Measurements from ENCODE around the gene WNT9A.

The WNT9A gene

DNA sequence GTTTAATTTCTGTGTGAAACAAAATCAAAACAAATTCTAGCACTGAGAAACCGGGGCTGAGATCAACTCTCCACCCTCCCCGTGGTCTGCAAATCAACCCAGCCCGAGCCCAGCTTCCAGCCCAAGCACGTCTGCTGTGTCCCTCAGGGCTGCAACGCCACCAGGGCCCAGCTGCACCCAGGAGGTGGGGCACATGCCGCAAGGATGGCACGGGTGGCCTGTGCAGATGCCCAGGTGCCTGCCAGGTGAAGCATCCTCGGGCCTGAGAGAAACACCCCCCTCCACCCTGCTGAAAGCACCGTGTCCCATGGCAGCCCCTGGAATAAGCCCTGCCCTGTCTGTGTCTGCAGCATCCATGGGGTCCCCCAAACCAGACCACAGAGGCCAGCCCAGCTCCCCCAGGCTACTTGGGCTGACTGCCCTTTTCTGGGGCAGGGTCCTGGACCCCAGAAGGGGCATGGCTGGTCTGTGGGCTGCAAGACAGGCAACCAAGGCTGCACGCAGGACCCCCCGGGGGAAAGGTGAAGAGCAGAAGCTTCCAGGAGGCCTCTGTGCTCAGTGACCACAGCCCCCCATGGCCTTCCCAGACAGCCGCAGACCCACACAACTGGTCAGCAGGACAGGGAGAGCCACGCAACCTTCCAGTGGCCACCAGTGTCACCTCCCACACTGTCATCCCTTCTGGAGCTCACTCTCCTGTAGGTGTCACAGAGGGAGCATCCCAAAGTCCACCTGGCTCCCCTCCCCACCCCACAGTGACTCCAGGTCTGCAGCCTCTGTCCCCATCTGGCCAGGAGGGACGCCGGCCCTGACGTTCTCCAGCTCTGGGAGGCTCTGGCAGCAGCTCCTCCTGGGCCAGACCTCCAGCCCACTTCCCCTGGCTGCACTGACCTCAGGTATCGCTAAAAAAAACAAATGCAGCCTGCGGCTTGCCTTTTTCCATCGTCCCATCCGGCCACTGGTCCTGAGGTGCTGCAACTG lies 7.7 kb downstream of the WNT9A start:
- DNase-seq, result no peak

GRCh38 chr1:227938911-227939790 lies 8.6 kb downstream of the WNT9A start:
- no peak for DNase-seq

- no peak for DNase-seq
Measured at GRCh38 chr1:227938276-227938675, 9.5 kb downstream of the WNT9A start.

DNA sequence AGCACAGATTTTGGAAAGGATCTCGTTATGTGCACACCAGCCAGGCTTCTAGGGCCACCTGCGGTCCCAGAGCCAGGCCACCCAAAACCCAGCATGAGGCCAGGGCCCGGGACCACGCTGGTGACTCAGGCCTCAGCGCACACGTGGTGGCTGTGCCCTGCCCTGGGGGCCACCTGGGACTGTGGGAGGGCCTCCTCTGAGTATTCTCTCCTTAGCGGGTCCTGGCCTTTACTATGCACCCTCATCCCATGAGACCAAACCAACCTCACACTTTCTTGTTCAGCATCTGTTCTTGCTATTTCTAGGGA lies 9.9 kb downstream of the WNT9A start:
- no peak for DNase-seq

DNA sequence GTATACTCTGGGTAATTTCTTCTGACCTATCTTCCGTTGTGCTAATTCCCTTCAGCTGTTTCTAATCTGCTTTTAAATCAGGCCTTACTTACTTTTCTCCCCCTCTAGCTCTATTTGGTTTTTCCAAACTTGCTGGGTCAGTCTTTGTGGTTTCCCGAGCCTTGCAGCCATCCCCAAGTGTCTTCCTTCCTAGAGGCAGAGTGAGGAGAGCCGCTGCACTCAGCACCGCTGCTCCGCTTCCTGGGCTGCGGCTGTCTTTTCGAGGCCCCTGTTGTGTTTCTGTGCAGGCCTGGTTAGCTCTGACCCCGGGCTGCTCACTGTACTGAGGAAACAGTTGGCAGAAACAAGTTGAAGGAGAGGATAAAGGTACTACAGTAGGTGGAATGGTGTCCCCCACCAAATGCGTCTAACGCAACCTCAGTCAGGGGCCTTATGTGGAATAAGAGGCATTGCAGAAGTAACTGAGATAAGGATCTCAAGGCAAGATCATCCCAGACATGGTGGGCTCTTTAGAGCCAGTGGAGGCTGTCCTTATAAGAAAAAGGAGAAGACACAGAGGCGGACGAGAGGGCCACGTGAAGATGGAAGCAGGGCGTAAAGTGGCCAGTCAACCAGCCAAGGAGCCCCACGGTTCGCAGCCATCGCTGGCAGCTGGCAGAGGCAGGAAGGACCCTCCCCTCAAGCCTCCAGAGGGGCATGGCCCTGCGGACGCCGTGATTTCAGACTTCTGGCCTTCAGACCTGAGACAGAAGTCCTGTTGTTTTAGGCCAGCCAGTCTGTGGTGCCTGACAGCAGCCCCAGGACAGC lies 10.5 kb downstream of the WNT9A start:
- no peak for DNase-seq

DNA sequence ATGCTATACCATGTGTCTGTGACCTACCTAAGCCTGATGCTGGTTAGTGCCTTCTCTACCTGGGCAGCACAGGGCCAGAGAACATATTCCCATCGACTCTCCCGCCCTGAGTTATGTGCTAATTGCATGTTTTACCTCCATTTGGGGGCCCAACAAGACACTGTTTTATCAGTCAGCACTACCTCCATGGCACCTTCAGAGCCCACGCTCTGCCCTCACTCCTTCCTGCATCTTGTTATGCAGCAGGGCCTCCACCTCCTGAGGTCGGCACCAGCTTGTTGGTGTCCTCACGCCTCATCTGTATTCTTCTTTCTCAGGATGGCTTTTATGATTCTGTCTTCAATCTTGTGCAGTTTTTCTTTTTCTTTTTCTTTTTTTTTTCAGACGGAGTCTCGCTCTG lies 11.9 kb downstream of the WNT9A start:
- DNase-seq, result no peak

DNA sequence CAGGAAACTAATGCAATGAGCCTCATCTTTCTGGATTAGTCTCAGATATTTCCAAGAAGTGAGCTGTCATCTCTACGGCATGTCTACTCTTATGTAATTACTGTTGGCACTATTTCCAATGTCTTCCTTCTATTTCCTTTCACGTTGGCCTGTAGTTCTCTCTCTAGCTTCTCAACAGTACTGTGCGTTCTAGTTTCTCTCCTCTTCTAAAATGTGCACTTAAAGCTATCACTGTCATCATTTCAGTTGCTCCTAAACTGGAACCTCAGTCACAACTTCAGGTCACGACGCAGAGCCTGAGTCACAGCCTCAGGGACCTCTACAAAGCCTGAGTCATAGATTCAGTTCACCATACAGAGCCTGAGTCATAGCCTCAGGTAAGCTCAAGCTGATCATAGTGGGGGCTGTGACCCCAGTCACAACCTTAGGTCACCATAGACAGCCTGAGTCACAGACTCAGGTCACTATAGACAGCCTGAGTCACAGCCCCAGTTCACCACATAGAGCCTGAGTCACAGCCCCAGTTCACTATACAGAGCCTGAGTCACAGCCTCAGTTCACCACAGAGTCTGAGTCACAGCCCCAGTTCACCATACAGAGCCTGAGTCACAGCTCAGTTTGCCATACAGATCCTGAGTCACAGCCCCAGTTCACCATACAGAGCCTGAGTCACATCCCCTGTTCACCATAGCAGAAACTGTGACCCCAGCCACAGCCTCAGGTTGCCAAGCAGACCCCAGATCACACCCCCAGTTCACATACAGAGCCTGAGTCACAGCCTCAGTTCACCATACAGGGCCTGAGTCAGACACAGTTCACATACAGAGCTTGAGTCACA lies 13.0 kb downstream of the WNT9A start:
- DNase-seq, result no peak

GRCh38 chr1:227929751-227930472 lies 17.8 kb downstream of the WNT9A start:
- no peak for DNase-seq

DNA sequence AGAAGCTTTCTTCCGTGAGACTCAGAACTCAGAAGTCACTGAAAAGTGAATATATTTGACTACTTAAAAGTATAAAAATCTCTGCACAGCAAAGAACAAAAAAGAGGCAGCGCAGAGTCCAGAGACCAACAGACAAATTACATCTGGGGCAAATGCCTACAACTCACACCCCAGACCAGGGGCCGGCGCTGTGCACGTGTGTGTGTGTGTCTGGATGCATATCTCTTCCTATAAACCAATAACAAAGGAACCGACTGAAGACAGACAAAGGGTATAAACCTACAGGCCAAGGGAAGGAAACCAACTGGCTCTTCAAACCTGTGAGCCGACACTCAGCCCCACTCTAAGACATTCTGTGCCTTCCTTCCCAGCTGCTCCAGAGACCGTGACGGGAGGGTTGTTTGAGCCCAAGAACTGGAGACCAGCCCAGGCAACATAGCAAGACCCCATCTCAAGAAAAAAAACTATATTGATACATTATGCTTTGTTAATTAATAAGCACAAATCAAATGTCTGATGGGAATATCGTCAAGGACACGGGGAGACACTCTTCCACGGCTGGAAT lies 18.8 kb downstream of the WNT9A start:
- no peak for DNase-seq

- DNase-seq, result no peak
Measured at GRCh38 chr1:227927971-227928741, 19.6 kb downstream of the WNT9A start.

- DNase-seq, result no peak
Measured at GRCh38 chr1:227926896-227927885, 20.5 kb downstream of the WNT9A start.

- DNase-seq, result peak; percentile 12
Measured at GRCh38 chr1:227926216-227926791, 21.4 kb downstream of the WNT9A start.

DNA sequence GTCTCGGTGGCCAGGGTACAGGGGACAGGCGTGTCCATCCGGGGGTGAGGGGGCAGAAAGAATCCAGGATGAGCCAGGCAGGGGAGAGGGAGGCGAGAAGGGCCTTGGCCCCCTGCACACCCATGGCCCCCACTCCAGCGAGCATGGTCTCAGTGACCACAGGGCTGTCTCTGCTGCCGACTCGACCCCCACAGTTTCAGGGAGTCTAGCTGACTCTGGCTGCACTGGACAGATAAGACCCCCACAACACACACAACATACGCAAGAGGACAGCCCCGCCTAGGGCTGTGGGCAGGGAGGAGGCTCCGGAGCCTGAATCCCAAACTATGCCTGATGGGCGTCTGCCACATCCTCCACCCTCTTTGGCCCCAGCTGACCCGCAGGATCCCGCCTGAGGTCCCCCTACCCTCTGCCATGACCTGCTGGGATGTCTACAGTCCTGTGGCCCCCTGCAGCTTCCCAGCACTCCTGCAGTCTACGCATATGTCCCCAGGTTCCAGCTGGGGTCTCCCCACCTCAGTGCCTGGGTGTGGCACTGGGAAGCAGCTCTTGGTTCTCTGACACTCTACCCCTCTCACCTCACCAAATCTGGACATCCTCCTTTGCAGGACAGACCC lies 22.0 kb downstream of the WNT9A start:
- no peak for DNase-seq

- peak; percentile 62 for DNase-seq
Measured at GRCh38 chr1:227924833-227925574, 22.7 kb downstream of the WNT9A start.

DNA sequence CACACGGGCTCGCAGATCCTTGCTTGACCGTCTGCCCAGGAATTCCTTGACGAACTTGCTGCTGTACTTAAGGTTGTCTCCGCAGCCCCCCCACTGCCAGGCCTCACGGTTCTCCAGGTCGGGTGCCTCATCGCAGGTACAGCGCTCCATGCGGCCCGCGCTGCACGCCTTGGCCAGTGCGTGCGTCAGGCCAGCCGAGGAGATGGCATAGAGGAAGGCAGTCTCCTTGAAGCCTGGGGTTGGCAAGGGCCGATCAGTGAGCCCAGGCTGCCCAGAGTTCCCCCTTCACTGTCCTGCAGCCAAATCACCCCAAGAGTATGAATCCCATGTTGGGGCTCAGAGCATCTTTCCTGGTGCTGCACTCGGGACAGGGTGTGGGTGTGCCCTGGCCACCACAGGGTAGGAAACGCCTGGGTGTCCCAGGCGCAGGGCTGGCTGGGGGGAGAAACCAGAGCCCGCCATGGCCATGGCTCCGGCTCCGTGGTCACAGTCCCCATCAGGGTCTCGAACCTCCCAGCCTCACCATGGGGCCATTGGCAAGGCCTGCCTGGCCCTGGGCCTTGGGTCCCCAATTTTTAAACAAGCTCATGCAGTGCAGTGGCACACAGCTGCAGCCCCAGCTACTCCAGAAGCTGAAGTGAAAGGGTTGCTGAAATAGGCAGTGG lies 23.4 kb downstream of the WNT9A start:
- DNase-seq, result no peak

DNA sequence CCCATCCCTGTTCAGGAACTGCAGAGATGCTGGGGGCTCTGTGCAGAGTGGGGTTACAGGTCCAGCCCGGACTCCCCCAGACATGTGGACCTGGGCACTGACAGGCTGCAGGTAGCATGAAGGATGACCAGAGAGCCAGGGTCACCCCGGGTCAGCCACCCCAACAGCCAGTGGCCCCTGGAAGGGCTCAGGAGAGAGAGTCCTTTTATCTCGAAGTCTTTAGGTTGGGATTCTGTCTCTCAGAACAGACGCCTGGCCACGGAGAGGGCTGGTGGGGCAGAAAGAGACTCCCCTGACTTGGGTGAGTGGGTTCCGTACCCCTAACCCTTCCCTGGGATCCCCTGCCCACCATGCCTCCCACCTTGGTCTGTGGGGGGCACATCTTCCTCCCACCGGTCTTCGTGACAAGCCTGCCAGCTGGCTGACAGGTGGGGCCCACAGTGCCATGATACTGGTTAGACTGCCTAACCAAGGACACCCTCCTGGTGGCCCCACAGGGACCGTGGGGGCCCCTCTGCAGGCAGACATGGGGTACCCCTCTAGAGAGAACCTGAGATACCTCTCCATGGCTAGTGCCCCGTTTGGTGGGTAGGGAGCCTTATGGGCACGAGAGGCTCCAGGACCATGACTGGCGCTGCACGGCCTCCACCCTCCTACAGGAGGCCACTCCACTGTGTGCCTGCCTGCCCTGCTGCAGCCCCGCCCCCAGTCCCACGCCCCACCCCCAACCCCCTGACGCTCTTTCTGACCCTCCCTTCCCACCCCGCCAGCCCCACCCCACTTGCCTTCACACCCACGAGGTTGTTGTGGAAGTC lies 24.2 kb downstream of the WNT9A start:
- DNase-seq, result no peak
